K562 (cell line): Measurements from ENCODE around the gene TNFSF9.

Source experiments
- ATF4 ChIP-seq: fragments of 450-650 bp; formaldehyde crosslinking; IDR thresholded peaks from 2 replicates; pipeline ENCODE4 v1.4.0; 2022; ENCODE audit warnings: mild to moderate bottlenecking, moderate library complexity
- CTCF ChIP-seq, 3 experiments: IDR thresholded peaks in 2 of 3; conservative IDR thresholded peaks in 1 of 3; 2 replicates each; pipeline ENCODE4 v1.5.1; 2011 to 2012; ENCODE audit warnings: low read length in 3 of 3, mild to moderate bottlenecking in 3 of 3, control low read depth in 2 of 3, improper control_type of control experiment in 1 of 3, inconsistent platforms in 1 of 3, low read depth in 1 of 3, mixed read lengths in 1 of 3, moderate library complexity in 1 of 3; ENCODE audit not compliant: insufficient read depth in 2 of 3
- DIDO1 ChIP-seq: fragments of 450-650 bp; IDR thresholded peaks from 2 replicates; pipeline ENCODE4 v1.6.1; 2016; ENCODE audit warnings: low read depth, missing biosample characterization, missing genetic modification characterization
- FOXK1 ChIP-seq: sonication (generic); formaldehyde crosslinking; IDR thresholded peaks from 2 replicates; pipeline ENCODE4 v1.8.0; 2022; ENCODE audit warnings: missing genetic modification reagents, mild to moderate bottlenecking, borderline replicate concordance
- HNRNPL ChIP-seq: fragments of 200-400 bp; formaldehyde crosslinking; IDR thresholded peaks from 2 replicates; pipeline ENCODE4 v1.6.1; 2017; ENCODE audit warnings: low read depth, mild to moderate bottlenecking, low read length
- NFIC ChIP-seq: fragments of 450-650 bp; IDR thresholded peaks from 2 replicates; pipeline ENCODE4 v1.6.1; 2017; ENCODE audit warnings: mild to moderate bottlenecking, inconsistent platforms
- PCBP2 ChIP-seq: fragments of 200-400 bp; formaldehyde crosslinking; IDR thresholded peaks from 2 replicates; pipeline ENCODE4 v1.6.1; 2018; ENCODE audit warnings: low read length, low read depth, mild to moderate bottlenecking, moderate library complexity; ENCODE audit not compliant: poor library complexity, severe bottlenecking
- PHF21A ChIP-seq: fragments of 450-650 bp; IDR thresholded peaks from 2 replicates; pipeline ENCODE4 v1.6.1; 2017; ENCODE audit warnings: low read depth, borderline replicate concordance
- POLR2A ChIP-seq: fragments of 450-650 bp; conservative IDR thresholded peaks from 2 replicates; pipeline ENCODE4 v1.6.1; 2016
- TRIM28 ChIP-seq: fragments of 450-650 bp; IDR thresholded peaks from 2 replicates; pipeline ENCODE4 v1.6.1; 2017
- U2AF1 ChIP-seq: fragments of 200-400 bp; formaldehyde crosslinking; optimal IDR thresholded peaks from 2 replicates; pipeline ENCODE3; 2017; ENCODE audit warnings: mild to moderate bottlenecking, low read depth, low read length, moderate library complexity
- USF2 ChIP-seq: sonication (generic); formaldehyde crosslinking; IDR thresholded peaks from 2 replicates; pipeline ENCODE4 v1.5.0; 2020; ENCODE audit warnings: missing genetic modification reagents
- ZC3H8 ChIP-seq: fragments of 450-650 bp; IDR thresholded peaks from 2 replicates; pipeline ENCODE4 v1.6.1; 2017

- no peak for TF ChIP-seq ZC3H8
- no peak for TF ChIP-seq FOXK1
- no peak for TF ChIP-seq HNRNPL
- no peak for TF ChIP-seq CTCF (IDR thresholded peaks at IDR 0.05 in 2 of 3, conservative IDR thresholded peaks at IDR 0.05 in 1 of 3; ENCODE audit: insufficient read depth in 2 of 3, low read depth in 1 of 3, low read length in 3 of 3)
- TF ChIP-seq DIDO1 (tag): no peak
- no peak for TF ChIP-seq PCBP2
- no peak for TF ChIP-seq ATF4
- TF ChIP-seq U2AF1: no peak
- no peak for TF ChIP-seq PHF21A
- TF ChIP-seq TRIM28: no peak
- no peak for TF ChIP-seq NFIC
- TF ChIP-seq USF2 (CRISPR knock-in tag): no peak
- no peak for TF ChIP-seq POLR2A
Observed at GRCh38 chr19:6573350-6573749, 42.5 kb downstream of the TNFSF9 start.
